GM18870 (cell line): ENCODE results near the gene NINJ1.
A peak's percentile ranks its signal among the peaks of the same experiment; 100 is the strongest.

Source experiments
- ATAC-seq: cut with Tn5 transposase; IDR thresholded peaks from one replicate; pipeline ENCODE4 v1.9.1; 2021; ENCODE audit warnings: moderate library complexity; ENCODE audit not compliant: unreplicated experiment

Gene NINJ1

DNA sequence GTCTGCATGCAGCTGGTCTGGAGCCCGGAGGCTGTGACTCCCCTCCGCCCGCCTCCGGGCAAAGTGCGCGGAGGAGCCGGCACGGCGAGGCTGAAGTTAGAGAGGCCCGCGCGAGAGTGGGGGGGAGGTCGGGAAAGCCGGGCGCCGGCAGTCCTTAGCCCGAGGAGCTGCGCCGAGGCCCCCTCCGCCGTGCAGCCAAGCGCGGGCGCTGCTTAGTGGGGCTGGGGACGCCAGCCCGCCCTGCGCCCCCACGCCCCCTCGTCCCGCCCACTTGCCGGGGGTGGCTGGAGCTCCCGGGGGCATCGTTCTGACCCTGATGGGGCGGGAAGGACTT, 403 bp downstream of the NINJ1 start:
- ATAC-seq: no peak

DNA sequence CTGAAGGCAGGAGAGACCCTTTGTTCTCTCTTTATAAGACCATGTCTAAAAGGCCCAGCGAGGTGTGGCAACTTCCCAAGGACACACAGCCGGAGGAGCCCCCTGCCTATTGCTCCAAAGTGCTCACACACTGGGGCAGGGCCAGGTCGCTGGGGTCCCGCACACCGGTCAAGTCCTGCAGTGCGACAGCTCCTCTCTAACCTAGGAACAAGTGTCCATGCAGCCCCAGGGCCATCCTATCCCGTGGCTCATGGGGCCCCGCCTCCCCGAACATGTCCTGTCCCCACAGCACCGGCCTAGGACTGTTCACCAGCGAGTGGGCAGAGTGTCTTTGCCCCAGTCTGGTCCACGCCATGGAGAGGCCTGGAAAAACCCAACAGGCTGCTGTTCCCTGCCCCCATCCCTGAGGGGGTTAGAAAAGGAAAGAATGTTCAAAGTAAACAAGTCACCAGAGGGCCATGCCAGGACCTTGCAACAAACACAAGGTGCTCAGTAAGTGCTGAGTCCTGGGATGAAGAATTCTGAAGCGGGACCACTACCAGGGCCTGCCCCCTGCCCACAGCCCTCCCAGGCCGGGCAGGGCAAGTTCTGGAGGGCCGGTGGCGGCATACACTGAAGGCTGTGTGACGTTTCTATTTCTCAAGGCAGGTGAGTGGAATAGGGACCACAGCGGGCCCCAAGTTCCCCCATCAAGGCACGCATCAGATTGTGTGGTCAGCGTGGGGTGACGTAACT, 938 bp downstream of the NINJ1 start:
- peak; percentile 41 for ATAC-seq

DNA sequence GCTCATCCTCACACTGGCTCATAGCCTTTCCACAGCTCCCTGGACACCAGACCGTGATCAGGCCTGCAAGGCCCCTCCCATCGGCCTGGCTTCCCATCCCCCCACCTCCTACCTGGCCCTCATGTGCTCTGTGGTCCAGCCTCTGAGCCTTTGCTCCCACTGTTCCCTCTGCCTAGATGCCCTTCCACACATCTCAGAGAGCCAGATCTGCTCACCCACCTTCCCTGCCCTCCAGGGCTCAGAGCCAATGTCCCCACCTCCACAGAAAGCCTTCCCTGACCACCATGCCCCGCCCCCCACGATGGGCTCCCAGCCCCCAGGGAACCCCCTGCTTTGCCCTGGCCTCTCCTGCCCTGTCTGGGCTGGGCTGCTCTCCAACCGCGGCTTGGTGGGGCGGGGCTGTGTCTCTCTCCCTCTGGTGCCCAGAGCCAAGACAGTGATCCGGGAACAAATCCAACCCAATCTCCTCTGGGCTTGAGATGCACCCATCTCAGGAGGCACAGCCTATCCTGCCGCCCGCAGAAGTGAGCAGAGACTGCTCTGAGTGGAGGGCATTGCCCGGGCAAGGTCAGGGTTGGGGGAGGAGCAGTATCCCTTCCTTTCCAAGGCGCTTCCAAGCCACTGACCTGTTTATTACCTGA, 1.6 kb downstream of the NINJ1 start:
- no peak for ATAC-seq

DNA sequence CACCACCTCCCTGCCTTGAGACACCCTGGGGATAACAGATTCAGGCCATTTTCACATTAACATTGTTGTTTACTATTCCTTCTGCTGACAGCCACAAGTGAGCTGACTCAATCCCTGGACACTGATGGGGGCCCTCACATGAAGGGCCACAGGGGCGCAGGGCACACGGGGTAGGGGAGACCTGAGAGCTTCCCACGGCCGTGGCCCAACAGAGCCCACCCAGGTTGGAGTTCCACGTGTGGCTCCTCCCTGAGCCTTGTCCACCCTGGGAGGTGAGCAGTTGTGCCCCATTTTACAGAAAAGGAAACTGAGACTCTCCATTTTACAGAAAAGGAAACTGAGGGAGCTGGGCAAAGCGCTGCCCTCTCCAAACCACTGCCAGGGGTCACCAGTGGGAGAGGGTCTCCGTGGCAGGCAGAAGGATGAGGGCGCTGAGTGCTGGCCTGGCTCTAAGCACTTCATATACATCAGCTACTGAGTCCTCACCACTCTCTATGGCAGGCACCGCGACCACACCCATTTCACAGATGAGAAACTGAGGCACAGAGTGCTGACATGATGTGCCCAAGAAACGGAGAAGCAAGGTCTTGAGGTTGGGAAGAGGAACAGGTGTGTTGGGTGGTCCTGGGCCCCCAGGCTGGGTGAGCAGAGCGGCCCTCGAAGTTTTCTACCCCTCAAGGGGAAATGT, 2.3 kb downstream of the NINJ1 start:
- ATAC-seq: no peak

DNA sequence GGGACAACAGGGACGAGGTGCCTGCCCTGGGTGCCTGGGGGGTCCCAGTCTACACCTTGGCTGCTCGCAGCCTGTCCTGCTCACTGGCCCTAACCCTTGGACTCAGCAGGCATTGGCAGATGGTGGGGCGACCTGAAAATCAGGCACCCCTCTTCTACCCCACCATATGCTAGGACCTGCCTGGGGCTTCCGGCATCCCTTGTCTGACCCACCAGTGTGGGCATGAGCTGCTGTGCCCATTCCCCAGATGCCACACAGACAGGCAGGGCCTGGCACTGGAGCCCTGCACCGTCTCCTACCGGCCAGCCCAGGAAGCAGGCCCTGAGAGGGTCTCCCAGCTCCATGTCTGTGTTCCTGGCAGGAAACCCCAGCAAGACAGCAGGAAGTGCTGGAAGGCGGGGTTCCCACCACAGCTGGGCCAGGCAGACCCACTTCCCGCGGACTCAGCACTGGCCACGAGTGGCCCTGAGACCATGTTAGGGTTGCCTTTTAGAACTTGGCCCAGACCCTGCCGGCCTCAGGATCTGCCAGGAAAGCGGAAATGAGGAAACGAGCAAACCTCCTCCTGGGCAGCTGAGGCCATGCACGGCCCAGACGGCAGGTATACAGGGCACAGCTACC, 3.1 kb downstream of the NINJ1 start:
- ATAC-seq: no peak

DNA sequence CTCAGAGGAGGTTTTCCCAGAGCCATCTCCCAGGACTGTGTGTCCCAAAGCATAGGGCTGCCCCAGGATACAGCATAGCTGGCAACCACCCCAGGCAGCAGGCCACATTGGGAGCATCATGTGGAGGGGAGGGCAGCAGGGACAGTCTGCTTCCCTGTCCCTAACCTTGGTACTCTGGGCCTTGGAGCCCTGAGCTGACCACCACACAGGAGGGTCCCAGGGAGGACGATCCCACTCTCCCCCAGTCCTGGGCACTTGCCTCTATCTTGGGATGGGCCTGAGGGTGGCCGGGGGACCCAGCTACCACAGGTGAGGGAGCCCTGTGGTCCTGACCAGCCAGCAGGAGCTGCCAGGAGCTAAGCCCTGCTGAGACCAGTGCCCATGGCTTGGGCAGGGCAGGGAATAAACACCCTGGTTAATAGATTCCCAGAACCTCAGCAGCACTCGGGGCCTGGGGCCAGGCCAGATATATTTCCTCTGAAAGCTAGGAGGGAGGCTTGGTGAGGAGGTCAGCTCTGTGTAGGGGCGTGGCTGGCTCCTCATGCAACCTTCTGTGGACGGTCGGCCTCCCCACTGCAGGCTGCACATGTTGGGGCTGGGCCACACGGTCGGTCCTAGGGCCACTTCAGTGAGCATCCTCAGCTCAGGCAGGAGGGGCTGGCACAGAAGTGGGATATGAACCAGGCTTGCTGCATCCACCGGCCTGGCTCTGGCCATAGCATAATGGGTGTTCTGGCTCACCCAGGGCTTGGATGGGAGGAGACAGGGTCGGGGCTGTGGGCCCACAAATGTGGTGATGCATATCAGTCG, 4.2 kb downstream of the NINJ1 start:
- ATAC-seq: no peak

DNA sequence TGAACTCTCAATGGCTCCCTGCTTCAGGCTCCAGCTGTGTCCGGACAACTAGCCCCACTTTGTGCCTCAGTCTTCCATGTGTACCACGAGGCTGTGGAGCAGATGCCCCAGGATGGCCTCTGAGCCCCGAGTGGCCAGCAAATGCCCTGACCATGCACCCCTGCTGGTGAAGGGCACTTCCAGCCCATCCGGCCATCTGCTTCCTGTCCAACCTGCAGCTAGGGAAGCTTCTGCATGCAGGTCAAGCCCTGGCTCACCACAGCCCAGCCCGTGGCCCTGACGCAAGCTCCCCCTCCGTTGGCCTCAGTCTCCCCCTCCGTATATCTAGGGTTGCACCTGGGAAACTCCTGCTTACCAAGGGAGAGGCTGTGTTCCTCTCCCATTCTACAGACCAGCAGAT, 4.8 kb downstream of the NINJ1 start:
- ATAC-seq: no peak

DNA sequence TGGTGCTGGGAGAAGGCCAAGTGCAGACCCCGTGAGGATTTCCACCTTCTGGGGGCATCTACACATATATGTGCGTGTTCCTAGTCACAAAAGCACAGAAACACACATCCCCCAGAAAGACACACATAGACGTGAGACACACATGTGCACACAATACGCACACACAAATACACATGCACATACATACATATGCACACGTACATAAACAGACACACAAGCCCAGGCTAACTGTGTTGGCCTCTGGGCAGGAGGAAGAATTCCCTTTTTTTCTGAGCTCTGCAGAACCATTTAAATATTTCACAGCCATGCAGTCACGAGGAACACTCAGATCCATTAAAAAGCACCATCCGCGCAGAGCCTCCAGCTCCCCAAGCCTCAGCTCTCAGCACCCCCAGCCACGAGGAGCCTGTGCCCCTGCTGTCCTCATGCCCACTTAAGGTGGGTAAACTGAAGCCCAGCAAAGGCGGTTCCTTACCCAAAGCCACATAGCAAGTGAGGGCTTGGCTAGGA, 5.3 kb downstream of the NINJ1 start:
- ATAC-seq: no peak

DNA sequence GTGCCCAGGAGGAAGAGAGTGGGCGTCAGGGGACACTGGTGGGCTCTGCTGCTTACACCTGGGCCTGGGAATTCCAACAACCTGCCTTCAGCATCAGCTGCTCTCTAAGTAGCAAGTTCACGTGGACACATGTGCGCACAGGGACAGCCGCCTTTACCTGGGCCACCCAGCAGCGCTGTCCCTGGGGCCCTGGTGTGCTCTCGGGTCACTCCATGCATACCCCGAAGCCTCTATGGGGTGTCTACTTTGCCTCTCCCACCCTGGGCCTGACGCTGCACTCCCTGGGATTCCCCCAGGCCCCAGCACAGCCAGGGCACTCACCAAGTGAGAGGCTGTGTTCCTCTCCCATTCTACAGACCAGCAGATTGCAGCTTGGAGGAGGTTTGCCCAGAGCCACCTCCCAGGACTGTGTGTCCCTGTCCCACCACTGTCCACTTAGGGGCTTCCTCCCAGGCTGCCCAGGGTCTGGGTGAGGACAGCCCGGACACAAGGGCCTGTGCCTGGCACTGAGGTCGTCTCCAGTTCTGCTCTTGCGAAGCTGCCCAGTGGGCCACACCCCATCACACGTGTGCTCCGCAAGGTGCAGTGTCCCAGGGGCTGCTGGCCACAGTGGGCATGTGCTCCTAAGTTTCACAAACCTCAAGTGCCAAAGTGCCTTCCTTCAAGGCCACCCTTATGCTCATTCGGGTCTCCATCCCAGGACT, 5.9 kb downstream of the NINJ1 start:
- no peak for ATAC-seq

DNA sequence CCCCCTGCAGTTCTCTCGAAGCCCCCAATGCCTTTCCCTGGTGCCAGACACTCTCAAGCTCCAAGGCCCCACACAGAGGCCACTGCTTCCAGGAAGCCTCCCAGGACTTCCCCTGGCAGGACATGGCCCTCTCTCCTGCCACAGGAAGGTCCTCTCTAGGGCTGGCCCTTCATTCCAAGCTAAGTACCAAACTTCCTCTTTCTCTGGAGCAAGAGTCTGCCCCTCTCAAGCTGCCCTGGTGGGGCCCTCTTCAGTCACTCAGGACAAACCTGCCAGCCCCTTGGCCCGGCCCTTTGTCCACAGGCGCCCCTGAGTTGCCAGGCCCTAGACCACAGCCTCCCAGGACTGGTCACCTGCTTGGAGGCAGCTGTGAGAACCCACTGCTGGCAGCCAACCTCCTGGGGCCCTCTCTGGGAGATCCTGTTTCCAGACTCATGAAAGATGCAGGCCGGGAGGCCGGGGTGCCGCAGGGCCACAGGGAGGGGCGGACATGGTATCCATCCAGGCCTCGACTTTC, 6.6 kb downstream of the NINJ1 start:
- no peak for ATAC-seq

DNA sequence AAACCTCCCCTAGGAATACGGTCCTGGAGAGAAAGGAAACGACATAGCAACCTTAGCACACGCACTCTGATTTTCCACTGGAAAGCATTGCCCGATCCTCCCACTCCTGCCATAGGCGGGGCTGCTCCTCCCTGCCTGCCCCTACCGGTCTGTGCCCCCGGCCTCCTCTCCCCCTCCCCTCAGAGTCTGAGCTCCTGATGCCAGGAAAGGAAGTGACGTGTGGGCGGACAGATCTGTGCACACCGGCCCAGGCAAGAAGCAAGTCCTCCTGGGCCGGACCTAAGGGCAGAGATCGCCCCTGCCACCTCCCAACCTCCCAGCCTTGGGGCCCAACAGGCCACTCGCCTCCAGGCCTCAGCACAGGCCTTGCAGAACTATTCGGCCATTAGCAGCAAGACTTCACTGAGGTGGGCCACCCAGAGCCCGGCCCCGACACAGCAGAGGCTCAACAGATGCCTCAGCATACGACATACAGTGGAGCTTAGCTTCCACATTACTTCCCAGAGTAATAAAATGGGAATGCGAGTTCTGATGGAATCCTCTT, 7.2 kb downstream of the NINJ1 start:
- ATAC-seq: no peak

DNA sequence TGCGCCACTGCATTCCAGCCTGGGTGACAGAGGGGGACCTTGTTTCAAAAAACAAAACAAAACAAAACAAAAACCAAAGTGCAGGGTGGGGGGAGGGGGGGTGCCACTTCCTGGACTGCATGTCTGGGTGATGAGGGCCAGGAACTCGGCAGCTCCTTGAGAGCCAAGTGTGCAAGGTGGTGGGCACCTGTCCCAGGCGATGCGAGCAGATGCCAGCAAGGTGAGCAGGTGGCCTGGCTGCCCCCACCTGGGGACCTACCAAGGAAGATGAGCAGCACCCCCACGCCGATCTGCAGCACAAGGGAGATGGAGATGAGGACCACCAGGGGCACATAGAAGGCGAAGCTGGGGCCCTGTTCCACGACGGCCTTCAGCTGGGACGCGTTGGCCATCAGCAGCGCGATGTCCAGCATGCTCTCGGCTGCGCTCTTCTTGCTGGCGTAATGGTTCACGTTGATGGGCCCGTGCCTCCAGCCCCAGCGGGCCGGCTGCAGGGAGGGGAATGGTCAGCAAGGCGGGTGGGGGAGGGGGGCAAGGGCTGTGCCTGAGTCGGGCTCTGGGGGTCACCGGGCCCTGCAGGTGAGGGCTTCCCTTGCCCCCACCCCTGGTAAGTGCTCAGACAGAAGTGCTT, 7.8 kb downstream of the NINJ1 start:
- no peak for ATAC-seq

DNA sequence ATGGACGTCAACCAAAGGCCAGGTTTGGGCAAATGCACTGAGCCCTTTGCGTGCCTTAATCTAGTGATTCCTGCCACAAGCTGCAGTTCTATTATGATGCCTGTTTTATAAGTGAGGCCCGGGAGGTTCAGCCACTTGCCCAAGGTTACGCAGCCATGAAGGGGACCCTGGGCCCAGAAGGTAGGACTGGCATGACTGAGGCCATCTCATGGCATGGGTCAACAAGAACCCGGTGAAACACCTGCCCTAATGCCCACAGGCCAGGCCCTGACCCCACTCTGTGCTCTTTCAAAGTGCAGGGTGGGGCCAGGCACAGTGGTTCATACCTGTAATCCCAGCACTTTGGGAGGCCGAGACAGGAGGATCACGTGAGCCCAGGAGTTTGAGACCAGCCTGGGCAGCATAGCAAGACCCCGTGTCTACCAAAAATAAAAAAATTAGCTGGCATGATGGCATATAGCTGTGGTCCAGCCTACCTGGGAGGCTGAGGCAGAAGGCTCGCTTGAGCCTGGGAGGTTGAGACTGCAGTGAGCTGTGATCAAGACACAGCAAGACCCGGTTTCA, 8.6 kb downstream of the NINJ1 start:
- no peak for ATAC-seq

DNA sequence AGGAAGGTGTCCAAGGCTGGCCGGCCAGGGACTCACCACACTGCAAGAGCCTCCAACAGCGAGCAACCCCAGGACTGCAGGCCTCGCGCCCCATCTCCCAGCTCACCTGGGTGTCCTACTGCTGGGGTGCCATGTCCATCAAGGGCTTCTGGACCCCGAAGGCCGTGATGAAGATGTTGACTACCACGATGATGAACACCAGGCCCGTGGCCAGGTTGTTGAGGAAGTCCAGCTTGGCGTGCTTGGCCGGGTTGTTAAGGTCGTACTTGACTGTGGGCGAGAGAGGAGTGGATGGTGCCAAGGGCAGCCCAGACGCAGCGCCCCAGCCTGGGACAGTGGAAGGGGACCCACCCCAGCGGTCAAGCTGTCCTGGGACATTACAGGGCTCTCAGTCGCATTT, 9.3 kb downstream of the NINJ1 start:
- no peak for ATAC-seq

DNA sequence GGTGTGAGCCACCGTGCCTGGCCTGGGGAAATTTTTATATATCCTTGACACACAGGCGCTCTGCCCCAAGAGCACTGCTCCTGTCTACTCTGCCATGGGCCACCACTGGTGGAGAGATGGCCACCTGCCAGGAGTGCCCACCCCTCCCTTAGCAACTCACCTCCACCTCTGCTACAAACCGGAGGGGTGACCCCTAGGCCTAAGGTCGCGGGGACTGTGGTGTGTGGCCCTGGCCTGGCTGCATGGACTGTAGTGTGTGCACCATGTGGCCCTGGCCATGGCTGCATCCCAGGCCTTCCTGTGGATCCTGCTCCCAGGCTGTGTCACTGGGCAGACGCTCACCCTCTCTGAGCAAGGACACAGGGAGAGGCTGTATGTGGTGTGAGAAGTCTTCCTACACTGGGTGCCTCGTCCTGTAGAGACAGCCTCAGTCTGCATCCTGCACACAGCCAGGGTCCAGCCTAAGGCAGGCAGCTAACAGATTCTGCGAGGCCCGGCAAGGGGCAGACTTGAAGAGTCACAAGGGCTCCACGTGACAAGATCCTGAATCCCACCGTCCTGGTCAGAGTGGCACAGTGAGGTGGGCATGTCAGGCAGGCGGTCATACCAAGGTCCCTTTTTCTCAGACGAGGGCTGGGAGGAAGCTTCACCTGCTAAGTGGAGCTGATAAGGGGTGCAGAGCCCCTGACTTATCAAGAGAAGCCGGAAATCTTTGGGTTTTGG, 10.3 kb downstream of the NINJ1 start:
- no peak for ATAC-seq

DNA sequence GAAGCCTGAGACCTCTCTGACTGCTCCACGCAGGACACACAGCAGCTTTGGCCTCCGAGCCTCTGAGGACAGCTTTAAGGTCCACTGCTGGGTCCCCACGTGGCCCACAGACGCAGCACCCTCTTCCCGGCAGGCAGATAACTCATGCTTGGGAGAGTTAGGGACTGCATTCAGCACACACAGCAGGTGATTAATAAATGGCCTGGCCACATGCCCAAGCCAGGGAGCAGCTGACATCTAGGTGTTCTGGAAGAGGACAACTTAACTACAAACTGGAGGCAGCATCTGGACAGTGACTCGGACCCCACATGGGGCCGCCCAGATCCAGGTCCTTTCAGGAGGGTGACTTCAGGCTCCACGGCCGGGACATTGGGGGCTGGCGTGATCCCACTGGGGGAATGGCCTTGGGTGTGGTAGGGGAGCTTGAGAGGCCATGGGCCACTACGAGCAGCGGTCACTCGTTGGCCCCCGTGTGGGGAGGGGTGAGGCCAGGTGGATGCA, 11.3 kb downstream of the NINJ1 start:
- no peak for ATAC-seq

DNA sequence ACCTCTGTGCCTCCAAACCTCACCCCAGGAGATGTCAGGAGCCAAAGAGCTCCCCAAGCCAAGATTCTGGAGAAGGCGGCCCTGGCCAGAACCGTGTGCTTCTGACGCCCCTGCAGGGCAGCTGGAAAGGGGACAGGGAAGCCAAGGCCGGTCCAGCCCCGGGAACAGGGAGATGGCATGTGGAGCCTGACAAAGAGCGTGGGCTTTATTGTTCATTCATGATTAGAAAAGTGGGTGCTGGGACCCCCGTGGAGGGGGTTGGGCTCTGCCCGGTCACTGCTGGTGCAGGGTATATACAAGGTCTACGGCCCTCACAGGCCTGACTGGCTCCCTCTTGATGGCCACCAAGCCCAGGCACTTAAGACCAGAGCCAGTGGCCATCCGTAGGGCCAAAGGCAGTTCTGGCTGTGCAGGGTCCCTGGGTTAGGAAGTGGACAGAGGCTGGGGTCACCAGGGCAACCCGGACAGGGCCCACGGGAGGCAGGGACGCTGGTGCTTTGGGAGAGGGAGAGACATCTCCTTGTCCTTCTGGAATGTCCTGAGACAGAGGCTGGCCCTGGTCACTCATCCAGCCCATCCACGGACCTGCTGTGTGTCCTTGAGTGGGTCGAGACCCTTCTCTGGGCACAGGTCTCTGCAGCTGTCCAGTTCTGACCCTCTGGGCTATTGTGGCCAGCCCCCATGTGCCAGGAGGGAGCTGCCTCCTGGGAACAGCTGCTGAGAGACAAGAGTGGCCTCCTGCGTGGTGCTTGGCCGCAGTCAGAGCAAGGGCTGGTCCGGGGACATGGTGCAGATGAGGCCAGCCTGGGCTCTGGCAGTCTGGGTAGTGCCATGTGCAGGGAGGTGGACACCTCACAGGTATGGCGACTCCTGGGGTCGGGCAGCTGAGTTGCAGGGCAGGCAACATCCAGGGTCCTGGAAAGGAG, 12.5 kb downstream of the NINJ1 start:
- no peak for ATAC-seq
